Stimulated activated CD8-positive, alpha-beta memory T cell treated with anti-CD3 and anti-CD28 coated beads, Interleukin-15, amount 100 ng/mL, for 4 hours (primary cell): ENCODE results near the gene EEF1A1.
A peak's percentile ranks its signal among the peaks of the same experiment; 100 is the strongest.
"Not testable (repeated sequence)": the region's sequence is repeated elsewhere in the genome, so short reads cannot be mapped to it uniquely, and the experiment has no call there.

ENCODE experiments used
- DNase-seq, 2 donors: peaks; one replicate each; pipeline ENCODE4 v3.0.0-alpha.2; 2020; ENCODE audit warnings: low read depth in 2 of 2

The EEF1A1 gene

GRCh38 chr6:73537677-73538076 is 16.8 kb upstream of the EEF1A1 start:
- no peak for DNase-seq

- DNase-seq: no peak
These were observed 13.8 kb upstream of the EEF1A1 start for GRCh38 chr6:73534628-73535027.

GRCh38 chr6:73532293-73532692 is 11.5 kb upstream of the EEF1A1 start:
- no peak for DNase-seq

- DNase-seq: no peak
These were observed 8.1 kb upstream of the EEF1A1 start for GRCh38 chr6:73528897-73529296.

GRCh38 chr6:73525546-73526330 is 4.9 kb upstream of the EEF1A1 start:
- DNase-seq: no peak

GRCh38 chr6:73523434-73524123 is 2.7 kb upstream of the EEF1A1 start:
- peak; percentile 62 to 63 for DNase-seq

- peak; percentile 56 to 63 for DNase-seq
These were observed 636 bp upstream of the EEF1A1 start for GRCh38 chr6:73521351-73521985.

GRCh38 chr6:73519926-73520687 is 725 bp downstream of the EEF1A1 start:
- DNase-seq: peak; percentile 67 to 73

GRCh38 chr6:73518982-73519881 is 1.6 kb downstream of the EEF1A1 start:
- not testable (repeated sequence) for DNase-seq

GRCh38 chr6:73518100-73518981 is 2.5 kb downstream of the EEF1A1 start:
- DNase-seq: not testable (repeated sequence)

GRCh38 chr6:73516514-73517489 is 4.0 kb downstream of the EEF1A1 start:
- no peak for DNase-seq

- DNase-seq: no peak
These were observed 5.6 kb downstream of the EEF1A1 start for GRCh38 chr6:73515204-73515655.

- no peak for DNase-seq
These were observed 6.1 kb downstream of the EEF1A1 start for GRCh38 chr6:73514746-73515110.

GRCh38 chr6:73513496-73513854 is 7.4 kb downstream of the EEF1A1 start:
- no peak for DNase-seq

GRCh38 chr6:73511796-73512195 is 9.0 kb downstream of the EEF1A1 start:
- DNase-seq: no peak

- DNase-seq: no peak
These were observed 11.0 kb downstream of the EEF1A1 start for GRCh38 chr6:73509851-73510250.

GRCh38 chr6:73508776-73509175 is 12.1 kb downstream of the EEF1A1 start:
- DNase-seq: no peak

GRCh38 chr6:73506246-73506645 is 14.6 kb downstream of the EEF1A1 start:
- DNase-seq: no peak

GRCh38 chr6:73505705-73506104 is 15.1 kb downstream of the EEF1A1 start:
- DNase-seq: not testable (repeated sequence)
